Left renal pelvis (tissue), 4 donors: Measurements from ENCODE around the gene RIPK3. TPM values are rescaled to one million over a fixed set of nuclear protein-coding genes. Genes with fewer than 3 reads are reported as not detected.
A peak's percentile ranks its signal among the peaks of the same experiment; 100 is the strongest.
"Not testable (repeated sequence)": the region's sequence is repeated elsewhere in the genome, so short reads cannot be mapped to it uniquely, and the experiment has no call there.

Experiments
- DNase-seq, 4 donors: peaks; one replicate each; pipeline ENCODE4 v3.0.0-alpha.2; 2013; ENCODE audit warnings: low read depth in 4 of 4, low spot score in 3 of 4
- polyA plus RNA-seq, 4 donors: library from polyadenylated mRNA; unstranded; fragments of 120-200 nt; gene quantifications; one replicate each; pipeline ENCODE4 v1.2.1, GENCODE V29; 2013; ENCODE audit not compliant: insufficient read length in 4 of 4

Gene RIPK3
- 1 to 10 TPM; 2.3 to 4.3 (median 3.8) TPM for polyA plus RNA-seq

DNA sequence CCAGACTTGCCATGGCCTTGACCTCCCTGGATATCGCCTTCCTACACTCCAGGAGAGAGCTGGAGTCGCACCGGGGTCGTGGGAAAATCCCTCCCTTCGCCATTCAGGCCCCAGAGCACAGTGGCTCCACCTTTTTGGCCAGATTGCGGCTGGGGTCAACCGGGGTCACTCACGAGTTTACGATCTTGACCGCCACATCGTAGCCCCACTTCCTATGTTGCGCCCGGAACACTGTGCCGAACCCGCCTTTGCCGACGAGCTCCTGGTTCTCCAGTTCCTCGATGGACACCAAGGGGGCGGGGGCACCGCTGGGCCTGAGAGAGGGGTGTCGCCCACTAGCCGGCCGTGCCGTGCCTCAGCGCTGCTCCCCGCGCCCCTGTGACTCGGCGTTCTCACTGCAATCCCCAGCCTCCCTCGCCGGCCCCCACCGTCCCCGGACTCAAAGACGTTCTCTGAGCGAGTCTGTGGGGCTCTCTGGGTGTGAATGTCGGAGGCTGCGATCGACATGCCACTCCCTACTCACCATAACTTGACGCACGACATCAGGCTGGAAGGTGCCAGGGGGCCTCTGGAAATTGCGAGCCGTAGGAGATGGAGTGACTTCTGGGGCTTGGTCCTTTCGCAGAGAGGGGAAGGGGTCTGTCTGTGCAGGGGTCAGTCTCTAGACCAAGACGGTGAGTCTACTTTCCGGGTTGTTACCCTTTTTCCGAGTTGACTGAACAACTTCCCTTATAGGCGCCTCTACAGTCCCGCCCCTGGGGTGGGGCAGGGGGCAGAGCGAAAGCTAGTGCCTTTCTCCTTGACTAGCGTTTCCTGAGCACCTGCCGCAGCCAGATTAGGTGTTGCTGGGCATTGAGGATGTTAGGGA lies at the start of gene RIPK3:
RIPK3 (minus strand) TSS at position 708 of the 868 bp plus-strand sequence; CDS start at position 543, 165 bp downstream.
- no peak for DNase-seq

DNA sequence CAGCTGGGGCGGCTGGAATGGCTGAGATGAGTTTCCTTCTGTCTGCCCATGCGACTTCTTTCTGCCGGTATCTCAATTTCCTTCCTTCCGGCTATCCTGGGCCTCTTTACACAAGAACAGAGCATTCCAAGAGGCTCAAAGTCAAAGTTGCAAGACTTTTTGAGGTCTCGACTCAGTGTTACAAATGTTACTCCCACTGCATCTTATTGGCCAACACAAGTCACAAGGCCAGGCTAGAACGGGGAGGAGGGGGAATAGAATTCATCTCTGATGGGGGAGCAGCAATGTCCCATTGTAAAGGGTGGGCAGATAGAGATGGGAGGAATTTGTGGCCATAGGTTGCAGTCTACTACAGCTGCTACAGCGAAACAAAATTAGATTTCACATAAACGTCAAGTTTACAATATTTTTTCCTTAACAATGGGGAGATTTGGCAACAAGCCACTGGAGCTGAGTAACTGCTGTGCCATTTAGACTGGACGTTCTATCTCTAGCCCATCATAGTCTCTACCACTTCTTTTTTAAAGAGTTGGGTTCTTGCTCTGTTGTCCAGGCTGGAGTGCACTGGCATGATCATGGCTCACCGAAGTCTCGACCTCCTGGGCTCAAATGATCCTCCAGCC lies 49.5 kb upstream of the RIPK3 start:
- no peak for DNase-seq

DNA sequence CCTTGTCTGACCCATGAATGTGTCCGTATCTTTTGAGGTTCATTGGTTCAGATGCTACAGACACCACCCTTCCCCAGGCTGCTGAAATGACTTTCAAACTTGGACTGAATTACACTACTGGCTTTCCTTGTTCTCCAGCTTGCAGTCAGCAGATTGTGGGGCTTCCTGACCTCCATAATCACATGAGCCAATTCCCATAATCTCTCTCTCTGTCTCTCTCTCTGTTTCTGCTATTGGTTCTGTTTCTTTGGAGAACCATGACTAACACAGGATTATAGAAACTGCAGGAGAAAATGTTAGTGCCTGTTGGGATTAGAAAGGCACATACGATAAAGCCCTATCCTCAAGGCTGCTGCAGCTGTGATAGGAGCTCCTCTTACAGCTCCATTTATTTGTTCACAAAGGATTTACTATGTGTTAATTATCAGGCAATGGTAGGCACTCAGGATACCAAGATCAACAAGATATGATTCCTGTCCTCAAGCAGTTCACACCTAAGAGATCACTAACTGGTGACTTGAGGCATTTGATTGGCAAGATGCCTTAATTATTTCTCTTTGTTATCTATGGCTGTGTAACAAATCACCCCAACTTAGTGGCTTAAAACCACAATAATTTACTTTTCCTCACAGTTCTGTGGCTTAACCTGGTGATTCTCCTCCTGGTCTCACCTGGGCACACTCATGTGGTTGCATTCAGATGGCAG lies 48.8 kb upstream of the RIPK3 start:
- DNase-seq = no peak

DNA sequence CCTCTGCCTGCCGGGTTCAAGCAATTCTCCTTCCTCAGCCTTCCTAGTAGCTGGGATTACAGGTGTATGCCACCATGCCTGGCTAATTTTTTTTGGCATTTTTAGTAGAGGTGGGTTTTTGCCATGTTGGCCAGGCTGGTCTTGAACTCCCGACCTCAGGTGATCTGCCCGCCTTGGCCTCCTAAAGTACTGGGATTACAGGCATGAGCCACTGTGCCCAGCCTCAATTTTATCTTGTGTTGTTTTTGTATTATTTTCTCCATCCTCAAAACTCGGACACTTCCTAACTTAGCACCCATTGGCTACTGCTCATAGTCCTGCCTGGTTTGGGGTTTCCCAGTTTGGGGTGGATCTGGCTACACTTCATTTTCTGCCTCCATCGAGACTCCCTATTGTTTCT lies 47.8 kb upstream of the RIPK3 start:
- DNase-seq = not testable (repeated sequence)

DNA sequence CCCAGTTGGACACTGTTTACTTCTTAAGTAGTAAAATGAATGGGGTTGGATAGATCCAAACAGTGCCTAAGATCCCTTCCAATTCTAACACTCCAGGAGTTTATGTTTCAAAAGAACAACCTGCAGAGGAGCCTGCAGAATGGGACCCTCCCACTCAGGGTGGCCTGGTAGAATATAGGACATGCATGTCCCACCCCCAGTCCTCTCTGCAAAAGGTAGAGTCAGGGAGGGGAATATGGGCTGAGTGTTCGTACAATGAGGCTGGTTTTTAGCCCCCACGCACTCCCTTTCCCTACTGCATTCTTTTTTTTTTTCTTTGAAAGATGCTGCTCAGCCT lies 47.2 kb upstream of the RIPK3 start:
- DNase-seq = no peak

DNA sequence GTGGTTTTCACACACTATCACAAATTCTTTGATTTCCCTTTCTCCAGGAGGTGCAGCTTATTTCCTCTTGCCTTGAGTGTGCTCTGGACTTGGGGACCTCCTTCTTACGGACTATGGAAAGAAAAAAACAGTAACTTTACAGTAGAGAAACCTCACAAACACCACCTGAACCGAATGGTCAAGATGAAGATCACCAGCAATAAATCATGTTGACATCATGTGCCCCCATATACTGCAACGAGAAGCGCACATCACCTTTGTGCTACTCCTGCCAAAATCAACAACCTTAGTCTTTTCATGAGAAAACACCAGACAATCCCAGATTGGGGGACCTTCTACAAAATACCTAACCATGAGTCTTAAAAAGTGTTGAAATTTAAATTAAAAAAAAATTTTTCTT lies 45.7 kb upstream of the RIPK3 start:
- DNase-seq = no peak

DNA sequence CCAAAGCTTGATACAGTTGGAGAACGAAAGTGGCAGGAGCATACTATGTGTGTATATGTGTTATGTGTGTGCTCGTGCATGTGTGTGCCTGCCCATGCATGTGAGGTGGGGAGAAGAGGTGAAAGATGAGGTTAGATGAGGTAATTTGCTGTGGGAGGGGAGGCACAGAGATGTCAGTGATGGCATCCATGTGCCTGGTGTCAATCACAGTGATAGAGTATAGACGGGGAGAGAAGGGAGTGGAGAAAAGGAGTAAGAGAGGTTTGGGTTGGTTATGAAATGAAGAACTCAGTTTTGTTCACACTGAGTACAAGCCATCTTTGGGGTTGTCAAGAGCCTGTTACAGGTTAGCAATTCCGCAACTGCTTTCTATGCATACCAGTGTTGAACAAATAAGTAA lies 44.4 kb upstream of the RIPK3 start:
- no peak for DNase-seq

DNA sequence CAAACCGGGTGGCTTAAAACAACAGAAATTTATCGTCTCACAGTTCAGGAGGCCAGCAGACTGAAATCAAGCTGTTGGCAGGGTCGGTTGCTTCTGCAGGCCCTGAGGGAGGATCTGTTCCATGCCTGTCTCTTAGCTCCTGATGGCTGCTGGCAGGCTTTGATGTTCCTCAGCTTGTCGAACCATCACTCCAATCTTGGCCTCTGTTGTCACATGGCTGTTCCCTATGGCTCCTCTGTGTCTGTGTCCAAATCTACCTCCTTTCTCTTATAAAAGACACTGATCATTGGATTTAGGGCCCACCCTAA lies 42.2 kb upstream of the RIPK3 start:
- DNase-seq = peak in 1 of 4 donors; percentile 52

DNA sequence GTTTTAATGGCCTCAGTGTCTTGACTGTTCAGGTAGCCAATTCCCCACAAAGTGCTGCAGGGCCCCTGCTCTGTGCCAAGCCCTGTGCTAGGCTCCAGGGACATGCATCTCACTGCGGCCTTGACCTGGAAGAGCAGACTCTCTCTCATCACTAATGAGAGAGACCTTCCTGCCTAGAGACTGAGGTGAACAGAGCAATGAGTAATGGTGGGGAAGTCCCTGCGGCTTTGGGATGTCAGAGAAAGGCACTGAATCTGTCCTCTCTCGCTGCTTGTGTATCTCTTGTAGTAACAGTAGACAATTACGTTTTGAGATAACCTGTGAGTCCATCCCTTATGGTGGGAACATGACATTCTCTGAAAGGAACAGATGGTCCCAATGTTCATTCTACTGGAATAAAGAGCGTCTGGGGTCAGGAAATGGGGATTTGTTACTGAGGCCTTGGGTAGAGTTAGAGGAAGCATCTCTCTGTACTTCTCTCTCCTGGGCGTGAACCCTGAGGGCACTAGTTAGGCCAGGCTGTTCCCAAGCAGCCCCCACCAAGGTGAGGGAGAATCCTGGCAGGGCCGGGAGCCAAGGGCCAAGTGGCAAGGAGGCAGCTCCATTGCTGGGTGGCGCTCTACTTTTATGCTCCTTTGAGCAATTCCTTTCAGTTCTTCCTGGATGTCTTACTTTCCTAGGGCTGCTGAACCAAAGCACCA lies 41.7 kb upstream of the RIPK3 start:
- DNase-seq = no peak

DNA sequence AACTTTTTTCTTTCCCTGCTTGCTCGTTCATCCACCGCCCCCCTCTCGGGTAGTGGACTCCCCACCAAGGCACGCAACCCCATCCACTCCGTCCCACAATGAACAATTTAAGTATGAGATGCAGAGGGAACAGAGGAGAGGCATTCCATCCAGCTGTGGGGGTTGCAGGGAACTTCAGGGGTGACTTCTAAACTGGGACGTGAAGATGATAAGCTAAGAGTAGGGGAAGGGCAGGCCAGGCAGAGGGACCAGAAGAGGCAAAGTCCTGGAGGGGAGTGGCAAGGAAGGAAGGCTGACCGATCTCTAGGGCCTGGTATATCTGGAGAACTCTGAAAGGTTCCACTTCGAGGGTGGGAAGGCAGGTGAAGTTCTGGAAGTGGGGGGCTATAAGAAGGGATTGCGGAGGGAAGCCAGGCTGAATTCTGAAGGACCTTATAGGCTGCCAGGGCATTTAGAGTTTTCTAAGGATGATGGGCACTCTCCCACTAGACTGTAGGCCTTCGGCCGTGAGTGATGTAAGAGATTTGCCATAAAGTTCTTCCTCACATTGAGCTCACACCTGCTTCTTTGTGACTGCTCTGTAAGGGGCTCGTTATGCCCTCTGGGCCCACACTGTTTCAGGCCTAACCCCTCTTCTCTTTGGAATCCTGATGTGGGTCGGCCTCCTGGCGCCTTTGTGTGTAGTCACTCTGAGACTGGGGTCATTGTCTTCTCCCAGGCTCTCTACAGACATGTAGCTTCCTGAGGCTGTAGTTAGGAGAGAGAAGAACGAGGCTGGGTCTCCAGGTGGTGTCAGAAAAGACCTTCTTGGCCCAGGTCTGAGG lies 40.3 kb upstream of the RIPK3 start:
- DNase-seq = no peak

DNA sequence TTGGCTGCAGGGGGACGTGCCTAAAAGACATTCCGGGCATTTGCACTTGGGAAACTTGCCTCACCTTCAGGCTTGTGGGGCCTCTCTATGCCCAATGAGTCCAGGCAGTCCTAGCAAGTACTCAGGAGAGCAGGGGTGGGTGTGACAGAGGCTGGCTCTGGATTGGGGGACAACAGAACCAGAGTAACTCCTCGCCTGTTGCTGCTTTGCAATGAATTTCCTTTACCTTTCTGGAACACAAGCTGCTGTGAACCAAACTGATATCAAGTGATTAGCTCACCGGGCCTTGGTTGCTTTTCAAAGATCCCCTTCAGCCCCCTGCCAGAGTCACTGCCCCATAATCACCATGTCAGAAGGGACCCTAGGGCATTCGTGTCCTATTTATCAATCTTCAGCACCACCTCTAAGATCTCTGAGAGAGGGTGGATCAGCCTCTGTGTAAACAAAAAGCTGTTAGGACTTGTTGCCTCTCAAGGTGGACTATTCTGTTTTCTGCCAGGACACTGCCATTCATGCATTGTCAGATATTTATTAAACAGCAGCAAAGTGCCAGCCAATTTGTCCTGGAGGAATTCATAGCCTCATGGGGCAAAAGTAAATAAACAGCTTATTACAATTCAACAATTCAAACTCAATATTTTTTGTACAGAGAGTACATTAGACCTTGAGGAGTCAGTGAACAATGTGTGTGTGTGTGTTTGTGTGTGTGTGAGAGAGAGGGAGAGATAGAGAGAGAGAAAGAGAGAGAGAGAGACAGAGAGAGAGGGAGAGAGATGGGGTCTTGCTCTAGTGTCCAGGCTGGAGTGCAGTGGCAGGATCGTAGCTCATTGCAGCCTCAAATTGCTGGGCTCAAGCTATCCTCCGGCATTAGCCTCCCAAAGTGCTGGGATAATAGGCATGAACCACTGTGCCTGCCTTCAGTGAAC lies 39.5 kb upstream of the RIPK3 start:
- no peak for DNase-seq

DNA sequence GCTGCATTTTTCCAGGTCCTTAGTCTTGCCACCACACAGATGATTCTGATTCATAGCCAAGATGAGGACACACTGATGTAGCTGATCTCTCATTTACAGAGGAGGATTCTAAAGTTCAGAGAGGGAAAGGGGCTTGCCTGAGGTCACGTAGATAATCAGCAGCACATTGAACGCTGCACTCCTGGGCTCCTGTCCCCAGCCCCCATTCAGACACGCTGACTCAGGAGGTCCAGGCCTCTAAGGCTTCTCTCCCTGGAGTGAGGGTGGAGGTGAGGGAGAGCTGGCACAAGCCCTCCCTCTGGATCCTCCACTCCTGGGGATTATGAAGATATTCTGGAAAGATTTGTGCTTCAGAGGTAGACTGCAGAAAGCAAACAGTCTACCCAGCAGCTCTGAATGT lies 38.5 kb upstream of the RIPK3 start:
- no peak for DNase-seq

DNA sequence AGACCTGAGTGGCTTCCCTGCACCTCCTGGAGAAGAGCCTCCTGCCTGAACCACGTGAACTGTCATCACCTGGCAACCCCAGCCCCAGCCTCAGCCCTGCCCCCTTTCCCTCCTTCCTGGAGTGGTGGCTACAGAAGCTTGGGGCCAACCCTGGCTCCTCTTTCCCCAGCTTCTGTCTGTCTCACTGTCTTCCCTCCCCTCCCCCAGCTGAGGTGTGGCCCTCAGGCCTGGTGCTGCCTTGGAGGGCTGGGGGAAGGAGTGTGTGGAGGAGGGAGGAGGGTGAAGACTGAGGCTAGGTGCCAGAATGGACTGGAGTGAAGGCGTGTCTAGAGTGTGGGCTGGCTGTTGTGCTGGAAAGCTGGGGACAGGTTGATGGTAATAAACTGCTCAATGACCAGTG lies 37.9 kb upstream of the RIPK3 start:
- DNase-seq = no peak

DNA sequence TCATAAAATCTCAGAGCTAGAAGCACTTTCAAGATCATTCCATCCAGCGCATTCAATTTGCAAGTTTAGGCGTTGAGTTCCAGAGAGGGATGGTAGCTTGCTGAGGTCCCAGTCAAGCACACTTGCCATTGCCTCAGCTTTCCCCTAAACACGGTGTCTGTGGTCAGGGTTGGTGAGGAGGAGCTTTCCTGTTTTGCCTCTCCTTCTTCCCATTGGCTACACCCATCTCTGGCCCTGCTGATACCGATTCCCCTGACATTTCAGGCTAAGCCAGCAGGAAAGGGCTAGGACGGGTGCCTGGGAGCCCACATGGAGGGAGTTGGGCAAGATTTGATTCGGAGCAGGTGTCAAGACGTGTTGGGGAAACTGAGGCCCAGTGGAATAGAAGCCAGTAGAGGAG lies 37.3 kb upstream of the RIPK3 start:
- no peak for DNase-seq

DNA sequence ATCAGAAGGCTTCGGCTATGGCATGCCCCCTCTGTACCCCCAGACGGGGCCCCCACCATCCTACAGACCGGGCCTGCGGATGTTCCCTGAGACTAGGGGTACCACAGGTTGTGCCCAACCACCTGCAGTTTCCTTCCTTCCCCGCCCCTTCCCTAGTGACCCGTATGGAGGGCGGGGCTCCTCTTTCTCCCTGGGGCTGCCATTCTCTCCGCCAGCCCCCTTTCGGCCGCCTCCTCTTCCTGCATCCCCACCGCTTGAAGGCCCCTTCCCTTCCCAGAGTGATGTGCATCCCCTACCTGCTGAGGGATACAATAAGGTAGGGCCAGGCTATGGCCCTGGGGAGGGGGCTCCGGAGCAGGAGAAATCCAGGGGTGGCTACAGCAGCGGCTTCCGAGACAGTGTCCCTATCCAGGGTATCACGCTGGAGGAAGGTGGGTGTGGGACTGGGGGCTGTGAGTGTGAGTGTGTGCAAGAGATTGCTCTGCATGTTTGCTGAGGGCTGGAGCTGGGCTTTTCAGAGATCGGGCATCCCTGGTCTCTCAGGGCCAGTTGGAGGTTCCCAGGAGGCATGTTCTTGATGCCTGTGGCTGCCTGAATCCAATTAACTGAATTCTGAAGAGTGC lies 36.8 kb upstream of the RIPK3 start:
- no peak for DNase-seq

DNA sequence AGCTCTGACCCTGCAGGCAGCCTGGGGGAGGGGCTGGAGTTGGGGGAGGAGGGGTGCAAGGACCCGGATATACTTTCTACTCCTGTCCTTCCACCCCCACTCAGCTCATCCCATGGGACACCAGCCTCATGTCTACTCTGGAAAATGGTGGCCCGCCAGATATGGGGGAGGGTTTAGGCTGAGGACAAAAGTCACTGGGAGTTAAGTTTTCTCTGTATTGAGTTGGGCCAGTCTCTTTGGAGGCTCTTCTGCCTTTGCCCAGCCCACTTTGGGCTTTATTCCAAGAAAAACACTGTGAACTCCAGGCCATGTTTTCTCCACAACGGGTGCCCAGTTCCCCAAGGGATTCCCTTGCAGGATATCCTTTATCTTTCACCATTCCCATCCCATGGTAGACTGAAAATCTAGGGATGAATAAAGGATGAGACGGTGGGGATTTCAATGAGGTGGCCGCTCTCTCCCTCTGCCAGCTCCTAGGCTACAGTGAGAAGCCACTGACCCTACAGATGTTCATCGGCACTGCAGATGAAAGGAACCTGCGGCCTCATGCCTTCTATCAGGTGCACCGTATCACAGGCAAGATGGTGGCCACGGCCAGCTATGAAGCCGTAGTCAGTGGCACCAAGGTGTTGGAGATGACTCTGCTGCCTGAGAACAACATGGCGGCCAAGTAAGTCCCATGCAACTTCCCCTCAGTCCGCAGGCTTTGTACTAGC lies 33.1 kb upstream of the RIPK3 start:
- DNase-seq = no peak

DNA sequence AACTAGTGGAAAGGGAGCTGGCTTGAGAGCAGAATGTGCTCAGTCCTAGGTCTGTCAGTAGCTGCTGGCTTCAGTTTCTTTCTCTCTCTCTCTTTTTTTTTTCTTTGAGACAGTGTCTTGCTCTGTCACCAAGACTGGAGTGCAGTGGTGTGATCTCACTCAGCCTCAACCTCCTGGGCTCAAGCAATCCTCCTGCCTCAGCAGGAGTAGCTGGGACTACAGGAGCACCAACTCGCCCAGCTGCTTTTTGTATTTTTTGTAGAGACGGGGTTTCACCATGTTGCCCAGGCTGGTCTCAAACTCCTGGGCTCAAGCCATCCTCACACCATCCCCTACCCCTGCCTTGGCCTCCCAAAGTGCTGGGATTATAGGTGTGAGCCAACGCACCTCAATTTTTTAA lies 31.8 kb upstream of the RIPK3 start:
- DNase-seq = not testable (repeated sequence)

DNA sequence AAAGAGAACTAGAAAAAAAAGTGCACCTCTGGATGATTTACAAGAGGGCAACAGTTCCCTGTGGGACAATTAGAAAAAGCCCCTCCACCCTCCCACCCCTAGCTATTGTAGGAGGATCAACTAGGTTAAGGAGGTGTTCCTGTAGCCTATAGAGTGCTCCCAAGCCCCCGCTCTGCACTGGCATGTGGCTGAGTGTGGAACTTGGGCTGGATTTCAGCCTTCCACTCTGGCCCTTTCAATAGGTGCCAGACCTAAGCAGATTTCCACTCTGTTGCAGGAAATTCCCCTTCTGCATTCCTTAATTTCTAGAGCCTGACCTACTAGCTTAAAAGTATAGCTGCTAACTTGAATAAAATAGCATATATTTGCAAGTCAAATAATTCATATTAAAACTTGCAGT lies 31.0 kb upstream of the RIPK3 start:
- DNase-seq = no peak
